ENCODE data around the gene ARHGAP6.

GRCh38 chrX:11393949-11394654 lies 271.6 kb downstream of the ARHGAP6 start:
- TF ChIP-seq CTCF (IDR thresholded peaks at IDR 0.05), result no peak
- TF ChIP-seq EZH2phosphoT487 (IDR thresholded peaks at IDR 0.05), result no peak
- TF ChIP-seq EZH2 (IDR thresholded peaks at IDR 0.05), result no peak

Data from neural progenitor cell (in vitro differentiated cells).